Activated CD4-positive, alpha-beta T cell treated with anti-CD3 and anti-CD28 coated beads, Interleukin-10, Interleukin-2, amounts not matched to agents 100 ng/mL and 50 ng/mL, durations not matched to agents 16 hours and 8 hours (primary cell): ENCODE results near the gene PRADC1.
"Not testable (repeated sequence)": the region's sequence is repeated elsewhere in the genome, so short reads cannot be mapped to it uniquely, and the experiment has no call there.

Source experiments
- DNase-seq: peaks from one replicate; pipeline ENCODE4 v3.0.0-alpha.2; 2020

The PRADC1 gene

GRCh38 chr2:73233154-73233931, at the start of gene PRADC1:
TSS of gene PRADC1 (minus strand) at chr2:73233239. CDS start at chr2:73233160, 79 bp downstream.
- DNase-seq: peak; percentile 99

GRCh38 chr2:73281244-73281643, 48.2 kb upstream of the PRADC1 start:
- no peak for DNase-seq

GRCh38 chr2:73279852-73280251, 46.8 kb upstream of the PRADC1 start:
- DNase-seq: no peak

- no peak for DNase-seq
Observed at GRCh38 chr2:73272270-73272669, 39.2 kb upstream of the PRADC1 start.

- DNase-seq: no peak
Observed at GRCh38 chr2:73269686-73270465, 36.8 kb upstream of the PRADC1 start.

- DNase-seq: peak; percentile 84
Observed at GRCh38 chr2:73268830-73269685, 36.0 kb upstream of the PRADC1 start.

GRCh38 chr2:73268366-73268829, 35.4 kb upstream of the PRADC1 start:
- DNase-seq: no peak

GRCh38 chr2:73267008-73267407, 34.0 kb upstream of the PRADC1 start:
- no peak for DNase-seq

GRCh38 chr2:73266061-73266901, 33.2 kb upstream of the PRADC1 start:
- no peak for DNase-seq

GRCh38 chr2:73265298-73266060, 32.4 kb upstream of the PRADC1 start:
- no peak for DNase-seq

GRCh38 chr2:73264783-73265182, 31.7 kb upstream of the PRADC1 start:
- no peak for DNase-seq

GRCh38 chr2:73264332-73264606, 31.2 kb upstream of the PRADC1 start:
- no peak for DNase-seq

GRCh38 chr2:73263540-73264331, 30.7 kb upstream of the PRADC1 start:
- DNase-seq: no peak

- DNase-seq: not testable (repeated sequence)
Observed at GRCh38 chr2:73262691-73263429, 29.8 kb upstream of the PRADC1 start.

GRCh38 chr2:73262108-73262651, 29.1 kb upstream of the PRADC1 start:
- no peak for DNase-seq

GRCh38 chr2:73260338-73260984, 27.4 kb upstream of the PRADC1 start:
- no peak for DNase-seq

GRCh38 chr2:73259704-73260337, 26.8 kb upstream of the PRADC1 start:
- DNase-seq: no peak

GRCh38 chr2:73259276-73259675, 26.2 kb upstream of the PRADC1 start:
- DNase-seq: no peak

GRCh38 chr2:73258913-73259215, 25.8 kb upstream of the PRADC1 start:
- DNase-seq: no peak
